Hepatocyte (in vitro differentiated cells): ENCODE data around the gene AMPD3. TPM values are rescaled to one million over a fixed set of nuclear protein-coding genes. Genes with fewer than 3 reads are reported as not detected.

Source experiments
- DNase-seq: peaks from one replicate; pipeline ENCODE4 v3.0.0-alpha.2; 2016; ENCODE audit warnings: low spot score
- H2AFZ ChIP-seq: fragments of 200-600 bp; sonication (generic); 2 replicates; pipeline ENCODE4 v1.6.0; 2016; ENCODE audit warnings: antibody characterized with exemption, mild to moderate bottlenecking
- H3K27ac ChIP-seq: fragments of 200-600 bp; sonication (generic); 2 replicates; pipeline ENCODE4 v1.5.1; 2016; ENCODE audit warnings: mild to moderate bottlenecking
- H3K27me3 ChIP-seq: fragments of 200-600 bp; sonication (generic); 2 replicates; pipeline ENCODE4 v1.6.1; 2016
- H3K36me3 ChIP-seq: fragments of 200-600 bp; sonication (generic); replicated peaks from 2 replicates; pipeline ENCODE4 v1.5.1; 2016; ENCODE audit warnings: low read depth; ENCODE audit not compliant: insufficient read depth
- H3K4me1 ChIP-seq: fragments of 200-600 bp; sonication (generic); 2 replicates; pipeline ENCODE4 v1.5.1; 2016; ENCODE audit warnings: mild to moderate bottlenecking, moderate library complexity; ENCODE audit not compliant: insufficient read depth
- H3K4me2 ChIP-seq: fragments of 200-600 bp; sonication (generic); 2 replicates; pipeline ENCODE4 v1.6.0; 2016
- H3K4me3 ChIP-seq: fragments of 200-600 bp; sonication (generic); 2 replicates; pipeline ENCODE4 v1.5.1; 2016; ENCODE audit warnings: mild to moderate bottlenecking
- H3K79me2 ChIP-seq: fragments of 200-600 bp; sonication (generic); 2 replicates; pipeline ENCODE4 v1.6.0; 2017; ENCODE audit warnings: mild to moderate bottlenecking
- H3K9me2 ChIP-seq: fragments of 200-600 bp; sonication (generic); replicated peaks from 2 replicates; pipeline ENCODE4 v1.6.0; 2017; ENCODE audit warnings: mild to moderate bottlenecking; ENCODE audit not compliant: insufficient read depth
- H3K9me3 ChIP-seq: fragments of 200-600 bp; sonication (generic); 2 replicates; pipeline ENCODE4 v1.5.1; 2016; ENCODE audit warnings: low read depth, mild to moderate bottlenecking
- H4K20me1 ChIP-seq: fragments of 200-600 bp; sonication (generic); 2 replicates; pipeline ENCODE4 v1.6.0; 2016; ENCODE audit warnings: mild to moderate bottlenecking; ENCODE audit not compliant: insufficient read depth, poor library complexity, severe bottlenecking
- EZH2 ChIP-seq: fragments of 200-600 bp; sonication (generic); IDR thresholded peaks from 2 replicates; pipeline ENCODE4 v1.6.1; 2016; ENCODE audit warnings: antibody characterized with exemption, mild to moderate bottlenecking, borderline replicate concordance
- EZH2phosphoT487 ChIP-seq: fragments of 200-600 bp; sonication (generic); IDR thresholded peaks from one replicate; pipeline ENCODE4 v1.6.1; 2018; ENCODE audit warnings: antibody characterized with exemption, mild to moderate bottlenecking, low read depth, moderate library complexity; ENCODE audit not compliant: unreplicated experiment, severe bottlenecking
- WGBS: methylation state at CpG from one replicate; pipeline ENCODE4 v1.1.6; 2016; ENCODE audit warnings: low lambda C conversion rate; ENCODE audit errors: missing lambda C conversion rate; 5-methylcytosine and 5-hydroxymethylcytosine counted together
- polyA plus RNA-seq: library from polyadenylated mRNA; unstranded; fragments of >200 nt; fragmentation: Nextera tagmentation; extraction: Ambion mirVana; gene quantifications from 2 replicates; pipeline ENCODE4 v1.2.1, GENCODE V29; 2016
- total RNA-seq: library from RNA; depleted of rRNA; stranded (reverse); fragments of >200 nt; gene quantifications from 2 replicates; pipeline ENCODE4 v1.2.3, GENCODE V29; 2014
- TF ChIP-seq, protein P1 (sequence below): fragments of 200-600 bp; sonication (generic); IDR thresholded peaks from 2 replicates; pipeline ENCODE4 v1.5.1; 2016; ENCODE audit warnings: antibody characterized with exemption, mild to moderate bottlenecking; ENCODE audit not compliant: poor library complexity

The AMPD3 gene
- total and polyA plus RNA-seq, 2 experiments from 2014 or later, result 1.8 to 4.1 TPM

GRCh38 chr11:10499452-10499851 is 44.4 kb downstream of the AMPD3 start:
- no peaks in the 10 kb centered on the region for H3K36me3 ChIP-seq
- no peak overlapping the region for H3K27ac ChIP-seq

DNA sequence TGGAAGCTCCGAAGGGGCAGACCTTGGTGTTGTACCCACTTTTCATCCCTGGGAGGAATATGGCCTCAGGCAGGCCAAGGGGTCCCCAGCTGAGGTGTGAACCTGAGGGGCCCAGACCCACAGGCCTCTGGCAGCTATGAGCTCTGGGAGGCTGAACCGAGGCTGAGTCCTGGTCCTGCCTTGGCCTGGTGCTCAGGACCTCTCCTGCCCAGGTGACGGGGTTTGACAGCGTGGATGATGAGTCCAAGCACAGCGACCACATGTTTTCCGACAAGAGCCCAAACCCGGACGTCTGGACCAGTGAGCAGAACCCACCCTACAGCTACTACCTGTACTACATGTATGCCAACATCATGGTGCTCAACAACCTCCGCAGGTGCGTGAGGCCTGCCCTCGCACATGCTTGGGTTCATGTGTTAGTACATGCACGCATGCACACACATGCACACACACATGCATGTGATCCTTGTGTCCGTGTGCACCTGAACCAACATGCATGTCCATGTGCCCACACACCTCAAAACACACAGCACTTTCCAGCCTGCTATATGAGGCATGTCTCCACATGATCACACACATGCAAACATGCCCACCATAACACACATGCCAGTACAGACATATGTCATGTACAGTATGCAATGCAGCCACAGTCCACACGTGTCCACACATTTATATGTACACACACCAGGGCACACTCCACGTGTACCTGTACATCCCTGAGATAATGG is 45.0 kb downstream of the AMPD3 start:
- Histone ChIP-seq H2AFZ (no peak overlapping the region), H4K20me1 (no peaks in the 10 kb centered on the region), H3K4me3 (no peak overlapping the region), H3K36me3 (no peaks in the 10 kb centered on the region), H3K4me2 (no peak overlapping the region), H3K79me2 (no peaks in the 10 kb centered on the region), H3K27ac (no peak overlapping the region), H3K9me2 (no peaks in the 10 kb centered on the region), H3K9me3 (no peaks in the 10 kb centered on the region), H3K27me3 (no peaks in the 10 kb centered on the region), H3K4me1 (no peaks in the 10 kb centered on the region)
- WGBS, result 92% methylated on average over 15 of the region's 15 CpGs
- TF ChIP-seq, protein P1, sequence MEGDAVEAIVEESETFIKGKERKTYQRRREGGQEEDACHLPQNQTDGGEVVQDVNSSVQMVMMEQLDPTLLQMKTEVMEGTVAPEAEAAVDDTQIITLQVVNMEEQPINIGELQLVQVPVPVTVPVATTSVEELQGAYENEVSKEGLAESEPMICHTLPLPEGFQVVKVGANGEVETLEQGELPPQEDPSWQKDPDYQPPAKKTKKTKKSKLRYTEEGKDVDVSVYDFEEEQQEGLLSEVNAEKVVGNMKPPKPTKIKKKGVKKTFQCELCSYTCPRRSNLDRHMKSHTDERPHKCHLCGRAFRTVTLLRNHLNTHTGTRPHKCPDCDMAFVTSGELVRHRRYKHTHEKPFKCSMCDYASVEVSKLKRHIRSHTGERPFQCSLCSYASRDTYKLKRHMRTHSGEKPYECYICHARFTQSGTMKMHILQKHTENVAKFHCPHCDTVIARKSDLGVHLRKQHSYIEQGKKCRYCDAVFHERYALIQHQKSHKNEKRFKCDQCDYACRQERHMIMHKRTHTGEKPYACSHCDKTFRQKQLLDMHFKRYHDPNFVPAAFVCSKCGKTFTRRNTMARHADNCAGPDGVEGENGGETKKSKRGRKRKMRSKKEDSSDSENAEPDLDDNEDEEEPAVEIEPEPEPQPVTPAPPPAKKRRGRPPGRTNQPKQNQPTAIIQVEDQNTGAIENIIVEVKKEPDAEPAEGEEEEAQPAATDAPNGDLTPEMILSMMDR, result no peak
- TF ChIP-seq EZH2, result no peak
- no peak for DNase-seq

More at GRCh38 chr11:10499452-10499851, 44.4 kb downstream of the AMPD3 start:
- Histone ChIP-seq H3K27me3 (no peaks in the 10 kb centered on the region), H4K20me1 (no peaks in the 10 kb centered on the region), H2AFZ (no peak overlapping the region), H3K4me1 (no peaks in the 10 kb centered on the region), H3K79me2 (no peaks in the 10 kb centered on the region), H3K9me2 (no peaks in the 10 kb centered on the region), H3K4me2 (no peak overlapping the region), H3K9me3 (no peaks in the 10 kb centered on the region), H3K4me3 (no peak overlapping the region)
- 93% methylated on average over 5 of the region's 5 CpGs for WGBS
- TF ChIP-seq, protein P1, result no peak
- TF ChIP-seq EZH2 (no peak), EZH2phosphoT487 (no peak)
- no peak for DNase-seq

- no peak overlapping the region for H3K27ac ChIP-seq
- H3K36me3 ChIP-seq, result no peaks in the 10 kb centered on the region
- 94% methylated on average over 20 of the region's 20 CpGs for WGBS
- DNase-seq, result no peak
- H3K9me2 ChIP-seq, result no peaks in the 10 kb centered on the region
- no peak overlapping the region for H3K4me2 ChIP-seq
- H3K4me1 ChIP-seq, result no peaks in the 10 kb centered on the region
- H3K79me2 ChIP-seq, result no peaks in the 10 kb centered on the region
- H2AFZ ChIP-seq, result no peak overlapping the region
- no peaks in the 10 kb centered on the region for H4K20me1 ChIP-seq
- TF ChIP-seq EZH2 (no peak), EZH2phosphoT487 (no peak)
- TF ChIP-seq, protein P1, result no peak
- H3K27me3 ChIP-seq, result no peaks in the 10 kb centered on the region
- no peak overlapping the region for H3K4me3 ChIP-seq
- no peaks in the 10 kb centered on the region for H3K9me3 ChIP-seq
Measured at GRCh38 chr11:10500757-10501684, 46.0 kb downstream of the AMPD3 start.
